ENCODE data around the gene SLC6A11. TPM values are rescaled to one million over a fixed set of nuclear protein-coding genes. Genes with fewer than 3 reads are reported as not detected.

SLC6A11 gene
- total and polyA plus RNA-seq, 9 of the 15 experiments (the other 6 are each of a cell fraction or from before 2014, with no cell fraction given): 0.04 TPM; not detected in 8

GRCh38 chr3:10960255-10960654 is 144.2 kb downstream of the SLC6A11 start:
- ChIA-PET CTCF (ENCODE audit: low intra/inter-chr PET ratio) (no interaction called here), POLR2A (no interaction called here)
- no TSS peak for BruUV-seq (replicated peaks)
- H3K9ac ChIP-seq (ENCODE audit: insufficient read depth in 1 of 2, low read depth in 2 of 2, low read length in 2 of 2): no peak overlapping the region
- no peaks in the 10 kb centered on the region for H3K36me3 ChIP-seq (ENCODE audit: control insufficient read depth, insufficient read depth, low read length)
- H3K79me2 ChIP-seq (ENCODE audit: control insufficient read depth, insufficient read depth, low read length): no peaks in the 10 kb centered on the region
- intact Hi-C loops (cut with micrococcal nuclease): no loop called here
- FAIRE-seq: no peak
- H3K4me2 ChIP-seq (ENCODE audit: insufficient read depth, low read length): no peak overlapping the region
- no peaks in the 10 kb centered on the region for H3K9me1 ChIP-seq (ENCODE audit: control insufficient read depth, insufficient read depth, low read length)
- H3K9me3 ChIP-seq (replicated peaks; ENCODE audit: control insufficient read depth, insufficient read depth, low read depth, low read length): no peaks in the 10 kb centered on the region
- no peak overlapping the region for H3K27ac ChIP-seq (ENCODE audit: extremely low read depth, low read depth, low read length)
- WGBS (ENCODE audit: insufficient coverage, low coverage, missing lambda C conversion rate): 0% methylated on average over 6 of the region's 6 CpGs
- ATAC-seq: no peak
- in situ Hi-C loops (cut with MboI): no loop called here
- no peak overlapping the region for H2AFZ ChIP-seq (ENCODE audit: low read depth, low read length)
- peaks cover 16% of the 10 kb centered on the region for H4K20me1 ChIP-seq (replicated peaks; ENCODE audit: control insufficient read depth, insufficient read depth, low read length)
- peaks cover 2 to 42% of the 10 kb centered on the region in 2 experiments; a peak in 2 of 5 replicates for H3K27me3 ChIP-seq (ENCODE audit: control insufficient read depth in 2 of 2, insufficient read depth in 2 of 2, low read length in 2 of 2)
- TF ChIP-seq, protein P1, sequence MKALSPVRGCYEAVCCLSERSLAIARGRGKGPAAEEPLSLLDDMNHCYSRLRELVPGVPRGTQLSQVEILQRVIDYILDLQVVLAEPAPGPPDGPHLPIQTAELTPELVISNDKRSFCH (CRISPR knock-in tag; IDR thresholded peaks at IDR 0.05): no peak
- TF ChIP-seq, protein P1 (tag; IDR thresholded peaks at IDR 0.05): no peak
- TF ChIP-seq, protein P2, sequence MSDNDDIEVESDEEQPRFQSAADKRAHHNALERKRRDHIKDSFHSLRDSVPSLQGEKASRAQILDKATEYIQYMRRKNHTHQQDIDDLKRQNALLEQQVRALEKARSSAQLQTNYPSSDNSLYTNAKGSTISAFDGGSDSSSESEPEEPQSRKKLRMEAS (CRISPR knock-in tag; IDR thresholded peaks at IDR 0.05): peak; percentile 49
- no peaks in the 10 kb centered on the region for H3K4me1 ChIP-seq (replicated peaks in 1 of 2; ENCODE audit: control insufficient read depth in 2 of 2, insufficient read depth in 2 of 2, low read length in 2 of 2)
- no peak for DNase-seq (ENCODE audit: extremely low read depth in 1 of 4, low spot score in 3 of 4)
- no peak overlapping the region for H3K4me3 ChIP-seq

GRCh38 chr3:10961921-10962320 is 145.9 kb downstream of the SLC6A11 start:
- ChIA-PET CTCF (ENCODE audit: low intra/inter-chr PET ratio) (no interaction called here), POLR2A (interaction anchor here (0.5 to 1.0 kb wide), 4 partner anchors 10 to 237 kb away, joined by 3 to 4 read pairs (median 4); no protein-coding TSS in a partner anchor)
- no peak overlapping the region for H3K4me3 ChIP-seq
- BruUV-seq (replicated peaks): no TSS peak
- intact Hi-C loops (cut with micrococcal nuclease): no loop called here
- 0% methylated on average over 2 of the region's 2 CpGs for WGBS (ENCODE audit: insufficient coverage, low coverage, missing lambda C conversion rate)
- no peak overlapping the region for H3K9ac ChIP-seq (ENCODE audit: insufficient read depth in 1 of 2, low read depth in 2 of 2, low read length in 2 of 2)
- H3K79me2 ChIP-seq (ENCODE audit: control insufficient read depth, insufficient read depth, low read length): no peaks in the 10 kb centered on the region
- H3K27ac ChIP-seq (ENCODE audit: extremely low read depth, low read depth, low read length): no peak overlapping the region
- H2AFZ ChIP-seq (ENCODE audit: low read depth, low read length): no peak overlapping the region
- ATAC-seq: no peak
- H3K4me2 ChIP-seq (ENCODE audit: insufficient read depth, low read length): no peak overlapping the region
- peaks cover 2 to 29% of the 10 kb centered on the region in 2 experiments; a peak in 2 of 5 replicates for H3K27me3 ChIP-seq (ENCODE audit: control insufficient read depth in 2 of 2, insufficient read depth in 2 of 2, low read length in 2 of 2)
- H3K9me1 ChIP-seq (ENCODE audit: control insufficient read depth, insufficient read depth, low read length): no peaks in the 10 kb centered on the region
- TF ChIP-seq, protein P3, sequence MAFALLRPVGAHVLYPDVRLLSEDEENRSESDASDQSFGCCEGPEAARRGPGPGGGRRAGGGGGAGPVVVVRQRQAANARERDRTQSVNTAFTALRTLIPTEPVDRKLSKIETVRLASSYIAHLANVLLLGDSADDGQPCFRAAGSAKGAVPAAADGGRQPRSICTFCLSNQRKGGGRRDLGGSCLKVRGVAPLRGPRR (CRISPR knock-in tag; IDR thresholded peaks at IDR 0.05): no peak
- TF ChIP-seq ZNF431 (CRISPR knock-in tag; IDR thresholded peaks at IDR 0.05) (no peak), ZNF41 (CRISPR knock-in tag; conservative IDR thresholded peaks at IDR 0.05) (no peak)
- TF ChIP-seq, protein P4, sequence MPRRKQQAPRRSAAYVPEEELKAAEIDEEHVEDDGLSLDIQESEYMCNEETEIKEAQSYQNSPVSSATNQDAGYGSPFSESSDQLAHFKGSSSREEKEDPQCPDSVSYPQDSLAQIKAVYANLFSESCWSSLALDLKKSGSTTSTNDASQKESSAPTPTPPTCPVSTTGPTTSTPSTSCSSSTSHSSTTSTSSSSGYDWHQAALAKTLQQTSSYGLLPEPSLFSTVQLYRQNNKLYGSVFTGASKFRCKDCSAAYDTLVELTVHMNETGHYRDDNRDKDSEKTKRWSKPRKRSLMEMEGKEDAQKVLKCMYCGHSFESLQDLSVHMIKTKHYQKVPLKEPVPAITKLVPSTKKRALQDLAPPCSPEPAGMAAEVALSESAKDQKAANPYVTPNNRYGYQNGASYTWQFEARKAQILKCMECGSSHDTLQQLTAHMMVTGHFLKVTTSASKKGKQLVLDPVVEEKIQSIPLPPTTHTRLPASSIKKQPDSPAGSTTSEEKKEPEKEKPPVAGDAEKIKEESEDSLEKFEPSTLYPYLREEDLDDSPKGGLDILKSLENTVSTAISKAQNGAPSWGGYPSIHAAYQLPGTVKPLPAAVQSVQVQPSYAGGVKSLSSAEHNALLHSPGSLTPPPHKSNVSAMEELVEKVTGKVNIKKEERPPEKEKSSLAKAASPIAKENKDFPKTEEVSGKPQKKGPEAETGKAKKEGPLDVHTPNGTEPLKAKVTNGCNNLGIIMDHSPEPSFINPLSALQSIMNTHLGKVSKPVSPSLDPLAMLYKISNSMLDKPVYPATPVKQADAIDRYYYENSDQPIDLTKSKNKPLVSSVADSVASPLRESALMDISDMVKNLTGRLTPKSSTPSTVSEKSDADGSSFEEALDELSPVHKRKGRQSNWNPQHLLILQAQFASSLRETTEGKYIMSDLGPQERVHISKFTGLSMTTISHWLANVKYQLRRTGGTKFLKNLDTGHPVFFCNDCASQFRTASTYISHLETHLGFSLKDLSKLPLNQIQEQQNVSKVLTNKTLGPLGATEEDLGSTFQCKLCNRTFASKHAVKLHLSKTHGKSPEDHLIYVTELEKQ (CRISPR knock-in tag; IDR thresholded peaks at IDR 0.05): no peak
- no peak for FAIRE-seq
- H3K9me3 ChIP-seq (replicated peaks; ENCODE audit: control insufficient read depth, insufficient read depth, low read depth, low read length): no peaks in the 10 kb centered on the region
- no peaks in the 10 kb centered on the region for H3K4me1 ChIP-seq (replicated peaks in 1 of 2; ENCODE audit: control insufficient read depth in 2 of 2, insufficient read depth in 2 of 2, low read length in 2 of 2)
- no peaks in the 10 kb centered on the region for H3K36me3 ChIP-seq (ENCODE audit: control insufficient read depth, insufficient read depth, low read length)
- in situ Hi-C loops (cut with MboI): no loop called here
- H4K20me1 ChIP-seq (replicated peaks; ENCODE audit: control insufficient read depth, insufficient read depth, low read length): peaks cover 11% of the 10 kb centered on the region
- DNase-seq (ENCODE audit: extremely low read depth in 1 of 4, low spot score in 3 of 4): no peak

Measured in K562 (cell line).